Stimulated activated naive CD4-positive, alpha-beta T cell treated with Interleukin-2 at 50 U/mL for 16 hours (primary cell): ENCODE measurements around the gene TLK1.

Experiments
- DNase-seq: peaks from one replicate; lab custom pipeline; 2025; lab: John Stamatoyannopoulos, UW

Gene TLK1

DNA sequence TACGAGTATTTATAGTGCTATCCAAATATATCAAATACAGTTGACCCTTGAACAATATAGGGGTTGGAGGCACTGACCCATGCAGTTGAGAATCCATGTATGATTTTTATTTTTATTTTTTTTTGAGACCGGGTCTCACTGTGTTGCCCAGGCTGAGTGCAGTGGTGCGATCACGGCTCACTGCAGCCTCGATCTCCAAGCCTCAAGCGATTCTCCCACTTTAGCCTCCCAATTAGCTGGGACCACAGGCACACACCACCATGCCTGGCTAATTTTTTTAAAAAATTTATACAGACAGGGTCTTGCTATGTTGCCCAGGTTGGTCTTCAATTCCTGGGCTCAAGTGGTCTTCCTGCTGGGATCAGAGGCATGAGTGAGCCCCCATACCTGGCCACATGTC is 161.0 kb downstream of the TLK1 start:
- no peak for DNase-seq

DNA sequence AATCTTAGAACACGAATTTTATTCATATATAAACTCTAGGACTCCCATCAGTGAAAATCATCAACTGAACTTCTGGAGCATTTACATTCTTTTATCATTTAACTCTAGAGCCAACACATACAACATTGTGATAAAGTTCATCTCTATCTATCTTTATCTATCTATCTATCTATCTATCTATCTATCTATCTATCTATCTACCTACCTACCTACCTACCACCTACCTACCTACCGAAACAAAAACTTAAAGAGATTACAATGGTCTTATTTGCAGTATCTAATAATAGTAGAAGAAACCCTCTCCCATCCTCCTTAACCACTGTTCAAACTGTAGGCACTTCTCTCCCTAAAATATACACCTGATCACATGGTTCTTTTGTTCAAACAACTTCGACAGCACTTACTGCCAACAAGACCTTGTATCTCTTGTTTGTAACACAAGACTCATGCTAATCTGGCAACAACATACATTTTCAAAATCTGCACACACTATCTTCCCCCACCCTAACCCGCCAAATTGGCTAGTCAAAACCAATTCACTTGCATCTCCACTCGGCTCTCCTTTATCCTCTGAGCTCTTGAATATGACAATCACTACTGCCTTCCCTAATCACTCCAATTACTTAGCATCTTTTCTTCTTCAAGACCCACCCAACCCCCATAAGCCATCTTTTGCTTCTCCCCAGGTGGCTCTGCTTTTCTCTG is 162.6 kb downstream of the TLK1 start:
- DNase-seq = no peak

DNA sequence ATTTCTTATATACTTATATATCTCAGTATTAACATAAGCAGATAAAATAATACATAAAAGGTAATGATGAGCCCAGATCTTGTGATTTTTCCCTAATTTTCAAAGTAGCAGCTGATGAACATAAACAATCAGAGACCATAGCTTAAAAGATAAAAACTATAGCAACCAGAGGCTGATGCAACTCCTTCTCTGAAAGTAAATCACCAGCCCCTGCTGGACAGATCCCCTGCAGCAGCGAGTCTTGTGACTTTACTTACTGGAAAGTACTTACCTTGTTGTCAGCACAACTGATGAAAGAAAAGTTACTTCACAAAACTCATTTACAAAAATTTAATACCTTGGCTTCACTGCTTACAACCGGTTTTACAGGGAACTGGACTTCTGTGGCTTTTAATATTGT is 164.4 kb downstream of the TLK1 start:
- no peak for DNase-seq

- DNase-seq = no peak
Observed at GRCh38 chr2:170991398-170992182, 169.1 kb downstream of the TLK1 start.

DNA sequence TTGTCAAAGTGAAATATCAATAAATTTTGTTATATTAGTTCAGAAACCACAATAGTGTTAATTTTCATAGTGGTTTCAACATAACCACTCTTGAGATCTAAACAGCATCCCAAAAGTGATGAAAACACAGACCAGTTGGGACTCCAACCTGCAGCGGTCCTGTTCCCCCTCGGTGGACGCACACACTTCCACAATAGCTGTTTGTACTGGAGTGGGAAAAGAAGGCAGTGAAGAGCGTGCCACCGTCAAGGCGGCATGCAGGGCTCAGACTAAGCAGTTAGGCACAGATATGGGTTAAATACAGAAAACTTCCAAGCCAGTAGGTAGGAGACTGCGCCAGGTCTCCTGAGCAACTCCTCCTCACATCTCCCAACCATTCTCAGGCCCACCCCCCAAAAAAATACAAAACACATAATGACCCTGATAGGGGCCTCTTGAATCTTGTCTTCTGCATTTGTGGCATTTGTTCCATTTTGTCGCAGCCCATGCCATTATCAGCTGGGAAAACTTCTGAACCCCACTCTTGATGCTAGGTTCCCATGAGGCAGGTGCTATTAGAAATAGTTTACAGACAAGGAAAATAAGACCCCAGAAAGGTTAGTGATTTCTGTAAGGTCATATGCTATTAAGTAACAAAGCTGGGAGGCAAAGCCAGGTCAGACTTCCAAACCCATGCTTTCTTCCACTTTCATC is 174.0 kb downstream of the TLK1 start:
- DNase-seq = no peak

- DNase-seq = no peak
Observed at GRCh38 chr2:170985407-170985806, 175.3 kb downstream of the TLK1 start.

DNA sequence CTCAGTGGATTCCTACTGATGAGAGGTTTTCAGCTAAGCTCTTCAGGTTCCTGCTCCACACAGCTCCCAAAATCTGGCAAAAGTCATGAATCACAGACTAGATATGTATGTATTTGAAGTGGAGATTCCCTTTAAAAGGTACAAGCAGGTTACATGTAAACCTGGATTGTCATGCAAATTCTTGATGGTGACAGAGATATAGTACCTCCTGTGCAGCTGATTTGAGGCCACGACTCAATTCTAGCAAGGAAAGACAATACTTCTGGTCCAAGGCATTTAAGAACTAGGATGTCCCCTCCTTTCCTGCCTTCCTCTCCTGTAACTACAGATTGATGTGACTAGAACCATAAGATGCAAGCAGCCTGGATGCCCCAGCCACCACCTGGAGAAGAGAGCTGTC is 176.6 kb downstream of the TLK1 start:
- DNase-seq = no peak

DNA sequence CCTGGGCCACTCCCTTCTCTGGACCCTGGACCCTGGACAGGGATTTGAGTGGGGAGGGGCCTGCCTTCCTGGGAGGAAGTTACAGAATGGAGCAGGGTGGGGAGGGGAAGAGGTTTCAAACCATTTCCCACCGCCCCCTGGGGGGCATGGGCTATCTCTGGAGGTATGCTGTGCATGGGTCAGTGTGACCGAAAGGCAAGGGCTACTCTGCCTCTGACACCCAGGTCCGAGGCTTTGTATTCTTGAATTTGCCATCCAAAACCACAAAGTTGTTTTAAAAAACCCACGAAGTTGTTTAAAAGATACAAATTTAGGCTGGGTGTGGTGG is 184.8 kb downstream of the TLK1 start:
- DNase-seq = no peak

GRCh38 chr2:170975127-170975942 is 185.4 kb downstream of the TLK1 start:
- no peak for DNase-seq

GRCh38 chr2:170974304-170974993 is 186.2 kb downstream of the TLK1 start:
- no peak for DNase-seq

- peak; percentile 82 for DNase-seq
Observed at GRCh38 chr2:170973492-170974303, 187.0 kb downstream of the TLK1 start.

GRCh38 chr2:170973225-170973491 is 187.5 kb downstream of the TLK1 start:
- DNase-seq = no peak

DNA sequence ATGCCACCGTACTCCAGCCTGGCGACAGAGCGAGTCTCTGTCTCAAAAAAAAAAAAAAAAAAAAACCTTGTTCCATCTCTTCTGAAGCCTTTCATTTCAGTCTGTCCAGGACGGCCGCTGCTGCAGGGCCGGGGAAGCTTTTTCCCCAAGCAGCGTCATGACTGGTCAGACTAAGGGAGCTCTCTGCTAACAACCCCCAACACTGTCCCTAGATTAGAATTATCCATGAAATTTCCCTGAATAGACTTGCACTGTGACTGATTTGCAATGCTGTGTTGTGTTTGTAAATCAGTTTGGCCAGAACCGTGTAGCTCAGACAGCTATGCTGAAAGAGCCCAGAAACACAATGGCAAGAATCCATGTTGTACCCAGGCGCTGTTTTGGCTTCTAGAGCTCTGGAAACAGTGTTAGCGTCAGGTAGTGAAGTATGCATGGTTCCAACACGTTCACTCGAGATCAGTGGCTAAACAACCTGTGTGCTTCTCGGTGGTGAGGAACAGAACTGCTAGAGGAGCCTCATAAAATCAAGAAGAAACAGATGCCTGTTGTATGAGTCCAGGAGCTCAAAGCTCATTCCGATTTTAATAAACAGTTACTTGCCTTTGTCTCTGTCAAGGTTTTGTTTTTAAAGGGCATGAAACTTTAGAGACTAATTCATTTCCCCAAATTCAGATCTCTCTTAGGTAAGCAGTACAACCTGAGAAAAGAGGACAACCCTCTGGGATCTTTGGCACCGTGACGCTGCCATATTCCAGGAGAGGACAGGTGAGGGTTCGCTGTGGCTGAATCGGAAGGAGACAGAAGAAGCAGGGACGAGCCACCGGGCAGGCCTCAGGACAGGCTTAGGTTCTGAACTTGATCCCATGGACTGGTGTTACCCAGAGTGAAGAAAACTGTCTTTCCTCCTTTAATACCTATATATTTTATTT is 188.1 kb downstream of the TLK1 start:
- DNase-seq = no peak

GRCh38 chr2:170971071-170971470 is 189.6 kb downstream of the TLK1 start:
- DNase-seq = no peak

GRCh38 chr2:170969872-170970496 is 190.7 kb downstream of the TLK1 start:
- no peak for DNase-seq

DNA sequence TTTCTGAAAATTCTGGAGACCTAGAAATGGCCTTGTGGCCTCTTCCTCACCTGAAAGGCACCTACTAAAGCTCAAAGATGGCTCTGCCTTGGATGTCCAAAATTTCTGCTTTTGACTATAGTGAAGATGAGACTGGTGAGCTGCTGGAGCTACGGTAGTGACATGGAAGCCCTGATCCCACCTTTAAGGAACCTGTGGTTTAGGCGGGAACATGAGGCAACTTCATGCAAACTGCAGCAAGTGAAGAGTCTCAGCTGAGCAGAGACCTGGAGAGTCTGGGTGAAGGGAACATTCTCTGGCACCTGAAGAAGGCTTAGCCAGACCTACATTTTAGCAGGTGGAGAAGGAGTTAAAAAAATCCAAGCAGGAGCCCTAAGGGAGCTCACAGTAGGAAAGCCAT is 191.7 kb downstream of the TLK1 start:
- no peak for DNase-seq

DNA sequence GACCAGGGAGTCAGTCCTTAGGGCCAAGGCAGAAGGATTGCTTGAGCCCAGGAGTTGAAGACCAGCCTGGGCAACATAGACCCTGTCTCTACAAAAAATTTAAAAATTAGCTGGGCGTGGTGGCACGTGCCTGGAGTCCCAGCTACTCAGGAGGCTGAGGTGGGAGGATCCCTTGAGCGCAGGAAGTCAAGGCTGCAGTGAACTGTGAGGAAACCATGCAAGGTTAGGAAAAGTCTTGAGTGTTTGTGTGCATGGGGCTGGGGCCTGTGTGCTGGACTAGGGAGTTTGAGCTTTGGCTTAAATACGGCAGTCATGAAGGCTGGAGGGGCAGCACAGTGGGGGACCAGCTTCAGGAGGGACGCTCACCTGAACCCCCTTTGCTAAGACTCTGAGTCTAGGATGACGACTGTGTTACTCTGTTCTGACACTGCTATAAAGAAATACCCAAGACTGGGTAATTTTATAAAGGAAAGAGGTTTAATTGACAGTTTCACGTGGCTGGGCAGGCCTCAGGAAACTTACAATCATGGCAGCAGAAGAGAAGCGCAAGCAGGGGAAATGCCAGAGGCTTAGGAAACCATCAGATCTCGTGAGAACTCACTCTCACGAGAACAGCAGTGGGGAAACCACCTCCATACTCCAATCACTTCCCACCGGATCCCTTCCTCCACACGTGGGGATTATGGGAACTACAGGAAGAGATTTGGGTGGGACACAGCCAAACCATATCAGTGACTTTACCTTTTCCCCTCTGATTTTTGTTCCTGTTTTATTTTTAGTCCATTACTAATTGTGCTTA is 192.3 kb downstream of the TLK1 start:
- DNase-seq = no peak

- no peak for DNase-seq
Observed at GRCh38 chr2:170967553-170967952, 193.1 kb downstream of the TLK1 start.
